HG02852 (cell line): ENCODE measurements around the gene CTNNBL1.
"Not testable (repeated sequence)": the region's sequence is repeated elsewhere in the genome, so short reads cannot be mapped to it uniquely, and the experiment has no call there.

Source experiments
- ATAC-seq: cut with Tn5 transposase; IDR thresholded peaks from one replicate; pipeline ENCODE4 v1.9.1; 2021; ENCODE audit warnings: mild to moderate bottlenecking, moderate library complexity; ENCODE audit not compliant: unreplicated experiment

CTNNBL1 gene

GRCh38 chr20:37848706-37849105 lies 154.9 kb downstream of the CTNNBL1 start:
- no peak for ATAC-seq

DNA sequence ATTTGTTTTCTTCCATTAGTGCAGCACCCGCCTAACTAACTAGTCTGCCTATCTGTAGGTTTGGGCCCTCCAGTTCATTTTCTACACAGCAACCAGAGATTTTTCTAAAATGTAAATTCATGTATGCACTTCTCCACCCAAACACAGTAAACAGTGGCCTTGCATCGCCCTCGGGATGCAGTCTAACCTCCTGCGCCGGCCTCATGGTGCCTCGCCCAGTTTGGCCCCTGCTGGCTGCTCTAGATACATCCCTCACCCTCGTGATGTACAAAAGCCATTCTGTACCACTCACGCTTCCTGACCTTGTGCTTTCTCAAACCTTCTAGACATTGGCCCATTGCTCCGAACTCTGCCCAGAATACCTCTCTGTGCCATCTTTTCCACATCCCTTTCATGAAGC lies 155.3 kb downstream of the CTNNBL1 start:
- ATAC-seq = no peak

GRCh38 chr20:37849566-37849965 lies 155.7 kb downstream of the CTNNBL1 start:
- ATAC-seq = no peak

- no peak for ATAC-seq
Observed at GRCh38 chr20:37850036-37850592, 156.3 kb downstream of the CTNNBL1 start.

GRCh38 chr20:37850724-37851355 lies 157.0 kb downstream of the CTNNBL1 start:
- ATAC-seq = no peak

DNA sequence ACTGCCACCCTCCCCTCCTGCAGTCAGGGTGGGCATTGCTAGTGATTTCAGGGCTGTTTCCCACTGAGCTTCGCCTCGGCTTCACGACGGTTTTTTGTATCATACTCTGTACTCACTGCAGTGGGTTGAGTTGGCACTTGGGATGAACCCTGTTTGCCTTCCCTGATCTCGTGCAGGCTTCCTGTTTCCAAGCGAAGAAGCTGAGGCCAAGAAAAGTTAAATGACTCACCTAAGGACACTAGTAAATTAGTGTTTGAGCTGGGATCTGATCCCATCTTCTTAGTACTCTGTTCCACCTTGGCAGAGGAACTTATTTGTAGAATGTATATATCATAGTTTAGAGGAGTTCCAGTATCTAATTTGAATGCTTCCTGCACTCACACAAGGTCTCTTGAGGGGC lies 158.8 kb downstream of the CTNNBL1 start:
- no peak for ATAC-seq

DNA sequence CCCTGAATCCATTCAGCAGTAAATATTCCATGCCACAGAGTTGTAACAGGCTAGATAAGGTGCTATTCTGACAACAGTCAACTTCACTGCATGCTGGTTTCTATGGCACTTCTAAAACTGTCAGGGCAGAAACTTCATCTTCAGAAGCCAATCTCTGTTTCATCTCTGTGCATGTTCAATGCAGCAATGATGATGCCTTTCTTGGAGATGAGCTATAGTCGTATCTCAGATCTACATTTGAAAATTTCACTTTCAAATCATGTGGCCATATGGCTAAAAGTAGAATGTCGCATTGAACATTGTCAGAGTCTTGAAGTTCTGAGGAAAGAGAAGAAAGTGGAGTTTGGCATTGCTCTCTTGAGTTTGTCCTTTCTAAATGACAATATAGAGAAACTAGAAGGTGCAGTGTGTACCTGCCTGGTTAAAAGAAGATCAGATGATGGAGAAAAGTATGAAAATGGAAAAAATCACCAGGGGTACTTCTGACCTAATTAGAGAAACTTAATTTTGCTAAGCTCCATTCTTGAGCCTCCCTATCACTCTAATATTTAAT lies 160.1 kb downstream of the CTNNBL1 start:
- ATAC-seq = peak; percentile 77

DNA sequence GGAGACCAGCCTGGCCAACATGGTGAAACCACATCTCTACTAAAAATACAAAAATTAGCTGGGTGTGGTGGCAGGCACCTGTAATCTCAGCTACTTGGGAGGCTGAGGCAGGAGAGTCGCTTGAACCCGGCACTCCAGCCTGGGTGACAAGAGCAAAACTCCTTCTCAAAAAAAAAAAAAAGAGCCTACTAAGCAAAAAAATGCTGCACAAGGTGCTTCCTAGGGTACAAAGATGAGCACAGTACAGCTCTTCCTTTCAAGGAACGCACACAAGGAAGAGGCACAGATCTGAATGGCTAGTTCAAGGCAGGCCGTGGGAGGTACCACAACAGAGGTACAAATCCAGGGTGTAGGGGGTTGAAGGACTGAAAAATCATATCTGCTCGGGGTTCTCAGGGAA lies 162.2 kb downstream of the CTNNBL1 start:
- ATAC-seq = not testable (repeated sequence)

- no peak for ATAC-seq
Observed at GRCh38 chr20:37856932-37857660, 163.3 kb downstream of the CTNNBL1 start.

- no peak for ATAC-seq
Observed at GRCh38 chr20:37859406-37860171, 165.8 kb downstream of the CTNNBL1 start.

GRCh38 chr20:37863289-37863688 lies 169.5 kb downstream of the CTNNBL1 start:
- no peak for ATAC-seq

GRCh38 chr20:37864298-37864697 lies 170.5 kb downstream of the CTNNBL1 start:
- ATAC-seq = no peak

GRCh38 chr20:37866051-37866450 lies 172.2 kb downstream of the CTNNBL1 start:
- no peak for ATAC-seq

GRCh38 chr20:37867289-37868195 lies 173.7 kb downstream of the CTNNBL1 start:
- no peak for ATAC-seq

DNA sequence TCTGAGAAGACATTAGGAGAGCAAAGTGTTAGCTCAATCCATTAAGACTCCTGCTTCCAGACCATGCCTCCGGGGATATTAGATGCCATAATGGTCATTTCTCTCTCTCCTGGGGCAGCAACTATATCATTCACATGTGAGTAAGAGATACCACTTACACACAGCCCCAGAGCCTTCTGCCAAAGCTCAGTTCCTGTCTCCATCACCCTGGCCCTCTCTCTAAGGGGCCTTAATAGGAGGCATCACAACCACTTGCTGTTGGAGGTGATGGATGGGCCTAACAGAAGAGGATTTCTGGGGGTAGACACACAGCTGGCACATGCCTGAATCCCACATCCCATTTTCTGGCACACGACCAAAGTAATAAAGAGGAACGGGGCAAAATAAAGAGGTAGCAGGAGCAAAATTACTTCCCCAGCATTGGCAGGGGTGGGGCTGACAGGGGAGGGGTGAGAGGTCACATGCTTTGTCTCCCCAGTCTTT lies 175.1 kb downstream of the CTNNBL1 start:
- no peak for ATAC-seq

- no peak for ATAC-seq
Observed at GRCh38 chr20:37869334-37869861, 175.6 kb downstream of the CTNNBL1 start.

GRCh38 chr20:37870294-37870693 lies 176.5 kb downstream of the CTNNBL1 start:
- no peak for ATAC-seq

- ATAC-seq = no peak
Observed at GRCh38 chr20:37871751-37872150, 177.9 kb downstream of the CTNNBL1 start.

DNA sequence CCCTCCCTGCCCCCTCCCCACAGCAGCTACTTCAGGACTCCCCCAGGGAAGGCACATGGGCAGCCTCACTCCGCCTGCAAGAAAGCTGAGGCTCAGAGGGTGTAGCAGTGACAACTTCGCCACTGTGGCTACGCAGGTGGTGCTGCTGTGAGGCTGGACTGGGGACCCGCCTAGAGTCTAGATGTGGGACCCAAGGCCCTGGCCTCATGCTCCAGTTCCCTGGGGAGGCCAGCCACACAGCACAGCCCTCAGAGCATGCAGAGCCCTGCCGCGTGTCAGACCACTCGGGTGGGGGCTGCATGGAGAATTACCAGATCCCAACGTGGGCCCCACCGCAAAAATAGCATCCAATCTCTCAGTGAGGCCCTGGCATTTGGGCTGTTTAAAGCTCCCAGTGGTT lies 178.3 kb downstream of the CTNNBL1 start:
- ATAC-seq = no peak

DNA sequence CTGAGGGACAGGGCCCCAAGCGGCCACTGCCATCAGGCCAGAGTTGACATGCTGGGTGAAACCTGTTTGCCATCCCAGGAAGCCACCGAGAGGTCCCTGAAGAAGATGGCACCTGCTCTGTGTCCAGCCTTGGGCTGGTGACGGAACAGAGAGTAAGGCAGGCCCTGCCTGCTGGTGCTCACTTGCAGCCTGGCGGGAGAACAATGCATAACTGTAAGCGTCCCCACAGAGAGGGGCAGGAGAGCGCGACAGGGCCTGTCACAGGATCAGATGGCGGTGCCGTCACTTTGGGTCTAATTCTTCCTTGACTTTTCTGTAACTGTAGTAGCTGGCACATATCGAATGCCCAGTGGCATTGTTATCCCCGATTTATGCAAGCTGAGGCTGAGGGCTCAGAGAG lies 180.1 kb downstream of the CTNNBL1 start:
- no peak for ATAC-seq
